BJ (cell line): ENCODE results near the gene LRRK2. TPM values are rescaled to one million over a fixed set of nuclear protein-coding genes. Genes with fewer than 3 reads are reported as not detected.

ENCODE experiments used
- CTCF ChIA-PET: fragments of 350-600 bp; formaldehyde crosslinking; extraction: SDS; loops from one replicate; lab custom pipeline; 2021; ENCODE audit warnings: antibody characterized with exemption, inconsistent platforms; lab: Yijun Ruan, JAX
- POLR2A ChIA-PET: fragments of 300-600 bp; sonication (Branson Sonifier 250); formaldehyde crosslinking; extraction: SDS; loops from one replicate; lab custom pipeline; 2021; ENCODE audit warnings: antibody characterized with exemption; lab: Charles Lee
- DNase-seq: peaks from one replicate; pipeline ENCODE4 v3.0.0-alpha.2; 2011; ENCODE audit warnings: low read depth
- H3K27me3 ChIP-seq: 2 replicates; pipeline ENCODE4 v1.6.0; 2011; ENCODE audit warnings: low read length; ENCODE audit not compliant: control insufficient read depth, insufficient read depth
- H3K36me3 ChIP-seq: 2 replicates; pipeline ENCODE4 v1.5.1; 2011; ENCODE audit warnings: low read length; ENCODE audit not compliant: control insufficient read depth, insufficient read depth
- H3K4me3 ChIP-seq: 2 replicates; pipeline ENCODE4 v1.5.1; 2011; ENCODE audit warnings: low read depth, mild to moderate bottlenecking, control low read depth, low read length
- CTCF ChIP-seq: IDR thresholded peaks from 2 replicates; pipeline ENCODE4 v1.5.1; 2011; ENCODE audit warnings: low read depth, mild to moderate bottlenecking, control low read depth, inconsistent platforms, low read length, moderate library complexity; ENCODE audit not compliant: insufficient read depth
- polyA plus RNA-seq: library from polyadenylated mRNA; depleted of rRNA; stranded (reverse); fragments of >200 nt; gene quantifications from 2 replicates; pipeline ENCODE4 v1.2.3, GENCODE V29; 2011

Gene LRRK2
- polyA plus RNA-seq, 1 experiment, result 1.5 TPM

- no peak overlapping the region for H3K4me3 ChIP-seq
Measured at GRCh38 chr12:40327535-40327934, 102.7 kb downstream of the LRRK2 start.

GRCh38 chr12:40330180-40330579 lies 105.4 kb downstream of the LRRK2 start:
- Histone ChIP-seq H3K4me3 (no peak overlapping the region), H3K27me3 (no peaks in the 10 kb centered on the region), H3K36me3 (no peaks in the 10 kb centered on the region)
- CTCF ChIA-PET, result no interaction called here
- no peak for TF ChIP-seq CTCF
- no peak for DNase-seq
- POLR2A ChIA-PET, result no interaction called here

More at GRCh38 chr12:40327535-40327934, 102.7 kb downstream of the LRRK2 start:
- DNase-seq, result no peak
- POLR2A ChIA-PET, result no interaction called here
- no peak for TF ChIP-seq CTCF
- Histone ChIP-seq H3K36me3 (no peaks in the 10 kb centered on the region), H3K27me3 (no peaks in the 10 kb centered on the region)
- CTCF ChIA-PET, result interaction anchor here (1.7 to 3.4 kb wide), 4 partner anchors 11 to 20 kb away, joined by 3 to 12 read pairs (median 4); no protein-coding TSS in a partner anchor

GRCh38 chr12:40331886-40332285 lies 107.1 kb downstream of the LRRK2 start:
- DNase-seq, result no peak
- CTCF ChIA-PET, result no interaction called here
- H3K27me3 ChIP-seq, result no peaks in the 10 kb centered on the region
- TF ChIP-seq CTCF, result no peak
- H3K36me3 ChIP-seq, result no peaks in the 10 kb centered on the region
- POLR2A ChIA-PET, result no interaction called here
- no peak overlapping the region for H3K4me3 ChIP-seq

- H3K4me3 ChIP-seq, result no peak overlapping the region
- no peak for TF ChIP-seq CTCF
- H3K36me3 ChIP-seq, result no peaks in the 10 kb centered on the region
- no peak for DNase-seq
- no peaks in the 10 kb centered on the region for H3K27me3 ChIP-seq
- ChIA-PET CTCF (interaction anchor here (1.0 to 1.2 kb wide), 2 partner anchors 14 to 23 kb away, joined by 3 read pairs; no protein-coding TSS in a partner anchor), POLR2A (no interaction called here)
Measured at GRCh38 chr12:40335991-40336390, 111.2 kb downstream of the LRRK2 start.

GRCh38 chr12:40336573-40337199 lies 111.9 kb downstream of the LRRK2 start:
- ChIA-PET POLR2A (no interaction called here), CTCF (interaction anchor here (1.0 to 1.2 kb wide), 5 partner anchors 8 to 145 kb away, joined by 3 read pairs; no protein-coding TSS in a partner anchor)
- Histone ChIP-seq H3K4me3 (no peak overlapping the region), H3K27me3 (no peaks in the 10 kb centered on the region), H3K36me3 (no peaks in the 10 kb centered on the region)
- DNase-seq, result no peak
- peak; percentile 60 for TF ChIP-seq CTCF
